ENCODE measurements around the gene PMVK.

DNA sequence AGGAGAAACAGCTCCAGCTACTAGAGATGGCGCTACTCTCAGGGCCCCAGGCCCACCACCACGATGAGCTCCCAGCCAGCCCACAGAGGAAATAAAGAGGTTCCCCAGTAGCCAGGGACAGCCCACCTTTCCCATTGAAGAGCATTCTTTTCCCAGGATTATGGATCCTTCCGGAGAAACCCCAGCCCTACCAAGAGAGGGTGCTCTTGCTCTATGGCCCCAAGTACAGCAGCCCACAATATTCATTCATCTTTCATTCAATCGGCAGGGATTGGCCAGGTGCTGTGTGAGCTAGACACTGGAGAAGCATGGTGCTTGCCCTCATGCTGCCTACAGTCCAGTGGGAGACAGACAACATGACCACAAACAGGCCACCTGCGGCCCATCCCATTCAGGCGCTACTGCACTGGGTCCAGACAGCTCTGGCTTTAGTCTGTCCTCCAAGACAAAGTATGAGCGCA, 29.9 kb downstream of the PMVK start:
- TF ChIP-seq CEBPB (IDR thresholded peaks at IDR 0.05; ENCODE audit: low read depth, low read length) (no peak), CHD1 (IDR thresholded peaks at IDR 0.05; ENCODE audit: low read depth, low read length) (no peak), NFE2L2 (IDR thresholded peaks at IDR 0.05; ENCODE audit: low read depth, low read length) (no peak), MXI1 (IDR thresholded peaks at IDR 0.05; ENCODE audit: borderline replicate concordance, low read depth, low read length) (no peak), POLR2A (IDR thresholded peaks at IDR 0.05; ENCODE audit: low read depth, low read length) (no peak), RFX5 (IDR thresholded peaks at IDR 0.05; ENCODE audit: low read depth, low read length) (no peak), BHLHE40 (IDR thresholded peaks at IDR 0.05; ENCODE audit: low read depth, low read length) (no peak), RCOR1 (IDR thresholded peaks at IDR 0.05; ENCODE audit: insufficient replicate concordance, low read length) (no peak)
- TF ChIP-seq, protein P1, sequence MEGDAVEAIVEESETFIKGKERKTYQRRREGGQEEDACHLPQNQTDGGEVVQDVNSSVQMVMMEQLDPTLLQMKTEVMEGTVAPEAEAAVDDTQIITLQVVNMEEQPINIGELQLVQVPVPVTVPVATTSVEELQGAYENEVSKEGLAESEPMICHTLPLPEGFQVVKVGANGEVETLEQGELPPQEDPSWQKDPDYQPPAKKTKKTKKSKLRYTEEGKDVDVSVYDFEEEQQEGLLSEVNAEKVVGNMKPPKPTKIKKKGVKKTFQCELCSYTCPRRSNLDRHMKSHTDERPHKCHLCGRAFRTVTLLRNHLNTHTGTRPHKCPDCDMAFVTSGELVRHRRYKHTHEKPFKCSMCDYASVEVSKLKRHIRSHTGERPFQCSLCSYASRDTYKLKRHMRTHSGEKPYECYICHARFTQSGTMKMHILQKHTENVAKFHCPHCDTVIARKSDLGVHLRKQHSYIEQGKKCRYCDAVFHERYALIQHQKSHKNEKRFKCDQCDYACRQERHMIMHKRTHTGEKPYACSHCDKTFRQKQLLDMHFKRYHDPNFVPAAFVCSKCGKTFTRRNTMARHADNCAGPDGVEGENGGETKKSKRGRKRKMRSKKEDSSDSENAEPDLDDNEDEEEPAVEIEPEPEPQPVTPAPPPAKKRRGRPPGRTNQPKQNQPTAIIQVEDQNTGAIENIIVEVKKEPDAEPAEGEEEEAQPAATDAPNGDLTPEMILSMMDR (conservative IDR thresholded peaks at IDR 0.05; ENCODE audit: low read depth, low read length): peak; percentile 28; the same call in 1 of the 2 replicates
- TF ChIP-seq, protein P2, sequence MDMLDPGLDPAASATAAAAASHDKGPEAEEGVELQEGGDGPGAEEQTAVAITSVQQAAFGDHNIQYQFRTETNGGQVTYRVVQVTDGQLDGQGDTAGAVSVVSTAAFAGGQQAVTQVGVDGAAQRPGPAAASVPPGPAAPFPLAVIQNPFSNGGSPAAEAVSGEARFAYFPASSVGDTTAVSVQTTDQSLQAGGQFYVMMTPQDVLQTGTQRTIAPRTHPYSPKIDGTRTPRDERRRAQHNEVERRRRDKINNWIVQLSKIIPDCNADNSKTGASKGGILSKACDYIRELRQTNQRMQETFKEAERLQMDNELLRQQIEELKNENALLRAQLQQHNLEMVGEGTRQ (IDR thresholded peaks at IDR 0.05; ENCODE audit: low read depth, low read length): no peak

Data from IMR-90 (cell line).